GM06990 (cell line): ENCODE results near the gene YIPF1.

Source experiments
- DNase-seq: peaks from one replicate; pipeline ENCODE4 v3.0.0-alpha.2; 2011; ENCODE audit not compliant: insufficient read length; ENCODE audit errors: extremely low read depth
- H3K27me3 ChIP-seq: replicated peaks from 2 replicates; pipeline ENCODE4 v1.6.0; 2011; ENCODE audit warnings: low read length; ENCODE audit not compliant: control insufficient read depth, insufficient read depth
- H3K36me3 ChIP-seq: 2 replicates; pipeline ENCODE4 v1.5.1; 2011; ENCODE audit warnings: low read length; ENCODE audit not compliant: control insufficient read depth, insufficient read depth
- H3K4me3 ChIP-seq: replicated peaks from 2 replicates; pipeline ENCODE4 v1.5.1; 2011; ENCODE audit warnings: low read depth, mild to moderate bottlenecking, control low read depth, low read length
- TF ChIP-seq, protein P1 (sequence below): IDR thresholded peaks from 2 replicates; pipeline ENCODE4 v1.5.1; 2011; ENCODE audit warnings: low read length, control low read depth, mild to moderate bottlenecking, inconsistent platforms; ENCODE audit not compliant: insufficient read depth, poor library complexity, severe bottlenecking

Gene YIPF1

DNA sequence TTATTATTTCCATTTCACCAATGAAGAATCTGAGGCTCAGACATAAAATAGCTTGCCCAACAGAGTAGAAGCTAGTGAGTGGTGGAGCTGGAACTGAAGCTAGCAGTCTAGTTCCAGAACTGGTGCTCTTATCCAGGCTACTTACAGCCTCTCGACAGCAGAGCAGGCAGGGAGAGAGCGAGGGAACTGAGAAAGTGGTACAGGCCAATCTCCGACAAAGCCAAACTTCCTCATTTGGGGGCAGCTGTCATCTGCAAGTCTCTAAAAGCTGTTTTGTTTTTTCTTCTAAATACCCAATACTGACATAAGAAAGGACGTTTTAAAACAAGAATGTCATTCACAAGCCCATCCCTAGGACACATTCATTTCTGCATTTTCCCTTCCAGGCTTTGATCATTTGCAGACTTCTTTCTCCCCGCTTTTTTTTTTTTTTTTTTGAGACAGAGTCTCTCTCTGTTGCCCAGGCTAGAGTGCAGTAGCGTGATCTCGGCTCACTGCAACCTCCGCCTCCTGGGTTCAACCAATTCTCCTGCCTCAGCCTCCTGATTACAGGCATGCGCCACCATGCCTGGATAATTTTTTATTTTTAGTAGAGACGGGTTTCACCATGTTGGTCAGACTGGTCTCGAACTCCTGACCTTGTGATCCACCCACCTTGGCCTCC, 20.0 kb downstream of the YIPF1 start:
- H3K36me3 ChIP-seq = peaks cover 3% of the 10 kb centered on the region
- TF ChIP-seq, protein P1, sequence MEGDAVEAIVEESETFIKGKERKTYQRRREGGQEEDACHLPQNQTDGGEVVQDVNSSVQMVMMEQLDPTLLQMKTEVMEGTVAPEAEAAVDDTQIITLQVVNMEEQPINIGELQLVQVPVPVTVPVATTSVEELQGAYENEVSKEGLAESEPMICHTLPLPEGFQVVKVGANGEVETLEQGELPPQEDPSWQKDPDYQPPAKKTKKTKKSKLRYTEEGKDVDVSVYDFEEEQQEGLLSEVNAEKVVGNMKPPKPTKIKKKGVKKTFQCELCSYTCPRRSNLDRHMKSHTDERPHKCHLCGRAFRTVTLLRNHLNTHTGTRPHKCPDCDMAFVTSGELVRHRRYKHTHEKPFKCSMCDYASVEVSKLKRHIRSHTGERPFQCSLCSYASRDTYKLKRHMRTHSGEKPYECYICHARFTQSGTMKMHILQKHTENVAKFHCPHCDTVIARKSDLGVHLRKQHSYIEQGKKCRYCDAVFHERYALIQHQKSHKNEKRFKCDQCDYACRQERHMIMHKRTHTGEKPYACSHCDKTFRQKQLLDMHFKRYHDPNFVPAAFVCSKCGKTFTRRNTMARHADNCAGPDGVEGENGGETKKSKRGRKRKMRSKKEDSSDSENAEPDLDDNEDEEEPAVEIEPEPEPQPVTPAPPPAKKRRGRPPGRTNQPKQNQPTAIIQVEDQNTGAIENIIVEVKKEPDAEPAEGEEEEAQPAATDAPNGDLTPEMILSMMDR = no peak
- no peak for DNase-seq
- H3K27me3 ChIP-seq = no peaks in the 10 kb centered on the region
- no peak overlapping the region for H3K4me3 ChIP-seq

DNA sequence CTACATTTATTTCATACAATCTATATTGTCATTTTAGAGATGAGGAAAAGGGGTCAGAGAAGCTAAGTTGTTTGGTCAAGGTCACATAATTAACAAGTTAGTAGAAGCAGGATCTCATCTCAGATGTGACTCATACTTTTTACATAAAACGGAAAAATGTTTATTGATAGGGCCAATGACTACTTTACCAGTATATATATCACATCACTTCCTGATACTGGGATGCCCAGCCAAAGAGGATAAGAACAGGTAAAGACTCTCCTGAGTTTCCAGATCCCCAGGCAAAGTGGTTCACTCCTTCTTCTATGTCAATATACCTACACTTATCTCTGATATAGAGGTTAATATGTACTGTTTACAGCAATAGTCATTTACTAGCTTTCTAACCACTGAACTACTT, 21.0 kb downstream of the YIPF1 start:
- TF ChIP-seq, protein P1 = no peak
- H3K36me3 ChIP-seq = peaks cover 3% of the 10 kb centered on the region
- no peaks in the 10 kb centered on the region for H3K27me3 ChIP-seq
- no peak overlapping the region for H3K4me3 ChIP-seq
- DNase-seq = no peak

DNA sequence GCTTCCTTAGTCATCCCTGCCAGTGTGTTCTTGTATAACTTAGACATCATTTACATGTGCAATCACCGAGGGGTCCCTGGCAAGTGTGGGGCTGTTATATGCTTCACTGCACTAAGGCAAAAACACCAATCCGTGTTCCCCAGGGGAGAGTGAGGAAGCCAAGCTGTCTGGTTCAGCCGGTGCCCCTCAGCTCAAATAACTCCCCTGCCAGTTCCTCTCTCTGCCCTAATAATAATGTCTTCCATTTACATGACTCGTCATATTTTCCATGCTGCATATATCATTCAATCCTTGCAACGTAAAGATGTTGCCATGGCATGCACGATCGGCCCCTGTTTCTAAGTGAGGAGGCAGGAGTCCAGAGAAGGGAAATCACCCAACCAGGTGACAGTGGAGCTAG, 27.1 kb downstream of the YIPF1 start:
- Histone ChIP-seq H3K4me3 (no peak overlapping the region), H3K27me3 (no peaks in the 10 kb centered on the region), H3K36me3 (no peaks in the 10 kb centered on the region; the same call in 1 of the 2 replicates)
- TF ChIP-seq, protein P1 = no peak
- peak; percentile 5 for DNase-seq

DNA sequence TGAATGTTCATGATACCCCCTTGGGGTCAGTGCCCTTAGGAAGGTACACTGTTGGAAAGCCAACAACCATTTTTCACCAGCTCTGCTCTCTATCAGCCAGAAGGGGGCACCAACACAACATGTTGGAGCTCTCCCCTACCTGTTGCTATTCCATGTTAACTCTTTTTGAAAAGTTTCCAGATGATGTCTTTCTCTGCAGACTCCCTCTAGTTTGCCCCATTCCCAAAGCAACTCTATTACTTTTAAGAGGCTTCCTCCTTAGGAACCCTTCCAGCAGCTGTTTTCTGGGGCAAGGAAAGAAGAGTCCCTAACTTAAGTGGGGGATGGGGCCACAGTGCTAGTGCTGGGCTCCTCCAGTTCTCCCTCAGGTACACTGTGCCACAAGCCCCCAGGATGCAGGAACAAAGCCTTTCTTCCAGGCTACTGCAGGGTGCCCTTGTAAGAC, 28.6 kb downstream of the YIPF1 start:
- TF ChIP-seq, protein P1 = peak; percentile 88
- no peak for DNase-seq
- Histone ChIP-seq H3K4me3 (no peak overlapping the region), H3K36me3 (peaks cover 3% of the 10 kb centered on the region), H3K27me3 (no peaks in the 10 kb centered on the region)

DNA sequence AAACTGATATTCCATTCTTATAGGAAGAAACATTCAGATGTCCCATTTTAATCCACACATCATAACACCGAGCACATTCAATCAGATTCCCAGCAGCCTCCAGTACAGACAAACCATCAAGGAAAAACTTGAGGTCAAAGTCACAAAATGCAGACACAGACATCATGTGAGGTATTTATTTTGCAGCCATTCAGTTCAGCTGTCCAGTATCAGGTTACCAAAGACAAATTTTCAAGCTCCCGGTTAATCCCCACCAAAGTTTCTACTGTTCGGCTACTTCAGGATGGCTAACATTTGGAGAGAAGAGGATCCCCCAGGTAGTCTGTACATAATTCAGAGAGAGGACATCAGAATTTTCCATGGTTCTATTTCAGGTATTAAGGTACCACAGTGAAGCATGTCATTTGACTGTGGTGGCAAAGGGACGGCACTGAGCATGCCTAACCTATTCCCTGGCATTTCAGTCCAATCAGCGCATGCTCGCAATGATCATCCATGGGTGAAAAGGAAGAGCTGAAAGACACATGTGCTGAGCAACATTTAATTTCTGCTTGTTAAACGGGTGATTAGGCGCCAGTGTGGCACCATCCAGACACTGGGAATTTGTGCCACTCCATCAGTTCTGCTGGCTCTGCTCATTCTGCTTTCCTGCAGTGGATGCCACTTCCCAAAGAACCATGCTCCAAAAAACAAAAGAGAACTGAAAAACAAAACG, 37.9 kb downstream of the YIPF1 start:
- no peak for DNase-seq
- H3K36me3 ChIP-seq = peaks cover 6% of the 10 kb centered on the region
- no peaks in the 10 kb centered on the region for H3K27me3 ChIP-seq
- H3K4me3 ChIP-seq = no peak overlapping the region
- TF ChIP-seq, protein P1 = no peak
